T-cell (primary cell): Measurements from ENCODE around the gene RHOH. TPM values are rescaled to one million over a fixed set of nuclear protein-coding genes. Genes with fewer than 3 reads are reported as not detected.
A peak's percentile ranks its signal among the peaks of the same experiment; 100 is the strongest.

Experiments used
- ATAC-seq, 4 experiments: fragments of 200-7000 bp in 3 of 4; fragments of 150-1000 bp in 1 of 4; cut with Tn5 transposase; replicated peaks in 1 of 4; 1 replicate in 3 of 4; 2 replicates in 1 of 4; pipeline ENCODE4 v1.10.0; 2021; ENCODE audit warnings: moderate library complexity in 3 of 4, mild to moderate bottlenecking in 2 of 4, moderate number of reproducible peaks in 1 of 4
- CTCF ChIA-PET, 2 donors: fragments of 300-600 bp; sonication (Branson Sonifier 250); formaldehyde crosslinking; loops; one replicate each; lab custom pipeline; 2022; ENCODE audit warnings: antibody characterized with exemption in 2 of 2; lab: Charles Lee
- POLR2A ChIA-PET, 2 donors: fragments of 300-600 bp; sonication (Branson Sonifier 250); formaldehyde crosslinking; loops; one replicate each; lab custom pipeline; 2022; ENCODE audit warnings: antibody characterized with exemption in 2 of 2; lab: Charles Lee
- DNase-seq, 35 experiments: peaks; one replicate each; pipeline versions ENCODE4 v3.0.0 to v3.0.0-alpha.2; 2013 to 2023
- H3K27ac ChIP-seq: one replicate; pipeline ENCODE4 v1.5.1; 2013; ENCODE audit warnings: low read length
- H3K27me3 ChIP-seq, 2 experiments: replicated peaks in 1 of 2; 1 replicate in 1 of 2; 2 replicates in 1 of 2; pipeline versions ENCODE4 v1.6.1 to v1.7.0; 2013; ENCODE audit warnings: low read length in 1 of 2, mixed read lengths in 1 of 2; ENCODE audit not compliant: control insufficient read depth in 2 of 2, insufficient read depth in 2 of 2; ENCODE audit errors: extremely low read depth in 1 of 2
- H3K36me3 ChIP-seq, 2 donors: 1 replicate in 1 of 2; 2 replicates in 1 of 2; pipeline versions ENCODE4 v1.6.1 to v1.7.0; 2013; ENCODE audit warnings: low read length in 1 of 2; ENCODE audit not compliant: control insufficient read depth in 2 of 2, insufficient read depth in 1 of 2; ENCODE audit errors: extremely low read depth in 1 of 2
- H3K4me1 ChIP-seq, 2 experiments: 1 replicate in 1 of 2; 2 replicates in 1 of 2; pipeline versions ENCODE4 v1.6.1 to v1.7.0; 2013; ENCODE audit warnings: low read length in 2 of 2, mixed read lengths in 1 of 2; ENCODE audit not compliant: insufficient read depth in 2 of 2, control insufficient read depth in 1 of 2; ENCODE audit errors: extremely low read depth in 1 of 2
- H3K4me3 ChIP-seq, 2 donors: 1 replicate in 1 of 2; 2 replicates in 1 of 2; pipeline versions ENCODE4 v1.5.1 to v1.7.0; 2013; ENCODE audit warnings: mild to moderate bottlenecking in 2 of 2, low read length in 1 of 2, moderate library complexity in 1 of 2; ENCODE audit not compliant: control insufficient read depth in 1 of 2; ENCODE audit errors: extremely low read depth in 1 of 2
- H3K9me3 ChIP-seq: 2 replicates; pipeline ENCODE4 v1.7.0; 2013
- H3K27ac Mint-ChIP-seq, 2 donors: one replicate each; pipeline ENCODE4 v1.8.0; 2020 to 2021; ENCODE audit warnings: mild to moderate bottlenecking in 2 of 2, mixed read lengths in 2 of 2
- H3K27me3 Mint-ChIP-seq, 2 donors: one replicate each; pipeline ENCODE4 v1.8.0; 2021 to 2022; ENCODE audit warnings: mixed read lengths in 2 of 2
- H3K36me3 Mint-ChIP-seq: one replicate; pipeline ENCODE4 v1.8.0; 2021; ENCODE audit warnings: mixed read lengths
- H3K4me1 Mint-ChIP-seq, 3 donors: one replicate each; pipeline ENCODE4 v1.8.0; 2020 to 2022; ENCODE audit warnings: mixed read lengths in 3 of 3, mild to moderate bottlenecking in 1 of 3
- H3K4me3 Mint-ChIP-seq, 3 donors: one replicate each; pipeline ENCODE4 v1.8.0; 2020 to 2022; ENCODE audit warnings: mild to moderate bottlenecking in 3 of 3, mixed read lengths in 3 of 3, moderate library complexity in 3 of 3
- H3K9me3 Mint-ChIP-seq, 3 donors: one replicate each; pipeline ENCODE4 v1.8.0; 2020 to 2022; ENCODE audit warnings: mixed read lengths in 3 of 3
- WGBS: methylation state at CpG from one replicate; pipeline ENCODE4 v1.1.5; 2013; ENCODE audit warnings: missing lambda C conversion rate; ENCODE audit not compliant: insufficient coverage; 5-methylcytosine and 5-hydroxymethylcytosine counted together
- total RNA-seq, 35 experiments: library from RNA in 6 of 35; stranded (reverse) in 6 of 35; fragments of 120-200 nt in 1 of 35; gene quantifications; one replicate each; pipeline versions ENCODE4 v1.2.1 to v1.2.4 and lab custom pipeline; 2013 to 2026

Gene RHOH
- total RNA-seq, 5 donors from 2014 or later (not counting 1 experiment from before 2014, with no cell fraction given): 174 to 436 (median 216) TPM

GRCh38 chr4:40247350-40247749, 50.5 kb downstream of the RHOH start:
- peaks cover 54 to 84% of the 10 kb centered on the region in 2 experiments for H3K4me1 ChIP-seq
- Mint-ChIP-seq H3K36me3 (peaks cover 44% of the 10 kb centered on the region), H3K9me3 (peaks cover 0 to 4% (median 4%) of the 10 kb centered on the region in 3 donors), H3K4me1 (peaks cover 81 to 91% (median 84%) of the 10 kb centered on the region in 3 donors), H3K4me3 (peak overlapping the region in 2 of 3 donors; percentile 22 to 74), H3K27ac (peak overlapping the region; percentile 93 to 94), H3K27me3 (no peaks in the 10 kb centered on the region)
- ChIA-PET CTCF (interaction anchor here (0.6 to 1.6 kb wide), 11 partner anchors 9 to 96 kb away, joined by 3 to 9 read pairs (median 4); no protein-coding TSS in a partner anchor), POLR2A (interaction anchor here (0.5 to 0.9 kb wide), 6 partner anchors 10 to 62 kb away, joined by 3 to 8 read pairs (median 4); no protein-coding TSS in a partner anchor)
- WGBS: 17% methylated on average over 3 of the region's 4 CpGs
- H3K27me3 ChIP-seq: no peaks in the 10 kb centered on the region
- peak overlapping the region; percentile 74 for H3K27ac ChIP-seq
- peak; percentile 74 to 92 (median 88) for ATAC-seq
- H3K9me3 ChIP-seq: no peaks in the 10 kb centered on the region
- peaks cover 0 to 37% of the 10 kb centered on the region in 2 donors for H3K36me3 ChIP-seq
- peak in 34 of 35 experiments; percentile 57 to 80 (median 68) for DNase-seq
- H3K4me3 ChIP-seq: no peak overlapping the region

- H3K27me3 ChIP-seq: no peaks in the 10 kb centered on the region
- Mint-ChIP-seq H3K27me3 (no peaks in the 10 kb centered on the region), H3K27ac (peak overlapping the region; percentile 77 to 85), H3K9me3 (peaks cover 0 to 4% (median 4%) of the 10 kb centered on the region in 3 donors), H3K36me3 (peaks cover 12% of the 10 kb centered on the region), H3K4me3 (peak overlapping the region in 1 of 3 donors; percentile 56), H3K4me1 (peaks cover 75 to 85% (median 81%) of the 10 kb centered on the region in 3 donors)
- no peak for DNase-seq
- no peaks in the 10 kb centered on the region for H3K9me3 ChIP-seq
- H3K4me1 ChIP-seq: peaks cover 43 to 75% of the 10 kb centered on the region in 2 experiments
- ChIA-PET POLR2A (no interaction called here), CTCF (interaction anchor here in 1 of 2 donors (0.6 kb wide), 1 partner anchor 224 kb away, joined by 16 read pairs; no protein-coding TSS in a partner anchor)
- WGBS: no CpG with 5 or more reads among the region's 2 CpGs
- peaks cover 0 to 2% of the 10 kb centered on the region in 2 donors for H3K36me3 ChIP-seq
- no peak for ATAC-seq
- H3K4me3 ChIP-seq: no peak overlapping the region
- H3K27ac ChIP-seq: peak overlapping the region; percentile 10
These were observed 54.5 kb downstream of the RHOH start for GRCh38 chr4:40251366-40251765.

DNA sequence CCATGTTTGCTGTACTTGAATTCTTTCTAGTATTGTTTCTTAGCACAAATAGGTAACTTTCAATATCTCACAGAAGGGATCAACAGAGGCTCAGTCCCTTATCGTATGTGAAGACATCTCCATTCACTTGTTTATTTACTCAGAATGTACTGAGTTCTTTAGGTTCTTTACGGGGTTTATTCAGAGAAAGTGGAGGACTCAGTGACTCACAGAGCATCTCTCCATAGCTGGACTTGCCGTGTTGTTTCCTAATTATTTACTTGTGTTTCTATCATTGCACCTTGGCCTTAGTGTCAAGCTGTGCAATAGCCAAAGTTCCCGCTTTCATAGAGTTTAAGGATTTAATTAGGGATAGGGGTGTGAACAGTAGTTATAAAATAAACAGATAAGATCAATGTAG, 57.1 kb downstream of the RHOH start:
- Histone ChIP-seq H3K4me3 (no peak overlapping the region), H3K9me3 (no peaks in the 10 kb centered on the region), H3K36me3 (no peaks in the 10 kb centered on the region), H3K27ac (peak overlapping the region; percentile 52), H3K27me3 (no peaks in the 10 kb centered on the region), H3K4me1 (peaks cover 48 to 70% of the 10 kb centered on the region in 2 experiments)
- DNase-seq (no peak), ATAC-seq (no peak)
- H3K4me3 Mint-ChIP-seq: peak overlapping the region; percentile 35 to 57 (median 55)
- peaks cover 0 to 4% (median 4%) of the 10 kb centered on the region in 3 donors for H3K9me3 Mint-ChIP-seq
- WGBS: 86% methylated on average over 2 of the region's 4 CpGs
- peaks cover 79 to 87% (median 82%) of the 10 kb centered on the region in 3 donors for H3K4me1 Mint-ChIP-seq
- ChIA-PET POLR2A (interaction anchor here (0.6 to 1.0 kb wide), 3 partner anchors 15 to 23 kb away, joined by 3 to 5 read pairs (median 4); no protein-coding TSS in a partner anchor), CTCF (no interaction called here)
- no peaks in the 10 kb centered on the region for H3K27me3 Mint-ChIP-seq
- peak overlapping the region; percentile 82 to 97 for H3K27ac Mint-ChIP-seq
- H3K36me3 Mint-ChIP-seq: peaks cover 6% of the 10 kb centered on the region

- H3K36me3 ChIP-seq: no peaks in the 10 kb centered on the region
- Mint-ChIP-seq H3K4me1 (peaks cover 76 to 87% (median 77%) of the 10 kb centered on the region in 3 donors), H3K27me3 (no peaks in the 10 kb centered on the region), H3K9me3 (peaks cover 0 to 4% (median 4%) of the 10 kb centered on the region in 3 donors), H3K4me3 (peak overlapping the region; percentile 1 to 57 (median 55)), H3K27ac (peak overlapping the region; percentile 82 to 97), H3K36me3 (peaks cover 6% of the 10 kb centered on the region)
- peak; percentile 31 to 63 (median 57) for ATAC-seq
- ChIA-PET POLR2A (interaction anchor here (0.6 to 1.0 kb wide), 3 partner anchors 16 to 61 kb away, joined by 4 to 8 read pairs (median 5); no protein-coding TSS in a partner anchor), CTCF (no interaction called here)
- H3K27ac ChIP-seq: peak overlapping the region; percentile 52
- WGBS: 36% methylated on average over 4 of the region's 9 CpGs
- no peaks in the 10 kb centered on the region for H3K27me3 ChIP-seq
- H3K4me1 ChIP-seq: peaks cover 43 to 70% of the 10 kb centered on the region in 2 experiments
- peak in 1 of 35 experiments; percentile 39 for DNase-seq
- no peaks in the 10 kb centered on the region for H3K9me3 ChIP-seq
- H3K4me3 ChIP-seq: no peak overlapping the region
These were observed 58.0 kb downstream of the RHOH start for GRCh38 chr4:40254608-40255392.

DNA sequence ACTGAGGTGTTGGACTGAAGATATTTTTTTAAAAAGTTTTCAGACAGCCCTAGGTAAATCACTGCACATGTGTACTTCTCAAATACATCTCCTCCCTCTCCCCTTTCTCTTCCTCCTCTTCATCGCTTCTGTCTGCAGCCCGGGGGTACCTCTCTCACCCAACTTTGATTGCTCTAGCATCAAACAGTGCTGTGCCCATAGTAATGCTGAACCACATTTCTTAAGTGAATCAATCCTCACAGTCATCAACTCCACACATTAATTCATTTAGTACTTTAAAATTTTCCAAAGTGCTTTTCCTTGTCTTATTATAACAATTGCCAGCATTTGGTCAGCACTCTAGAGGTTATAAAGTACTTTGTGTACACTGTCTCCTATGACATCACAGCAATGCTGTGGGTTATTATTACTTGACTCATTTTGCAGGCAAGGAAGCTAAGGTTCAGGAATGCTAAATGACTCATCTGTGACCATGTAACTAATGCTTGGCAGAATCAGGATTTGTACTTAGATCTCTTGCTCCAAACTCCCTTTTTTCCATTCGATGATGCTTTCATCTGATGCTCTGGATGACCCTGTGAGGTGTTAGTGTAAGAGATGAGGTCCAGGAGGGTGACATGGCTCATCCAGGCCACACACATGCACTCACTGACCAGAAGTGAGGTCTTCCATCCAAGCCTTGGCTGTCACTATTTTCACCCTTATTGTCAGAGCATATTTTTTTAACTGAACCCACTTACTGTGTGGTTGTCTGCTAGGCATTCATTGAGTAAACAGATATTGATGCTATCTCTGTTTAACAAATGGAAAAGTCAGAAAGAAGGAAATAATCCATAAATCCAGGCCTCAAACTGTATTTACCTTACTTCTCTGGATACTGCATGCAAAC, 58.8 kb downstream of the RHOH start:
- H3K9me3 ChIP-seq: no peaks in the 10 kb centered on the region
- no peak overlapping the region for H3K4me3 ChIP-seq
- H3K4me1 ChIP-seq: peaks cover 42 to 67% of the 10 kb centered on the region in 2 experiments
- H3K4me1 Mint-ChIP-seq: peaks cover 71 to 80% (median 72%) of the 10 kb centered on the region in 3 donors
- WGBS: 60% methylated on average over 2 of the region's 3 CpGs
- H3K4me3 Mint-ChIP-seq: peak overlapping the region; percentile 1 to 55 (median 15)
- no peak for DNase-seq
- no peaks in the 10 kb centered on the region for H3K27me3 ChIP-seq
- H3K27me3 Mint-ChIP-seq: no peaks in the 10 kb centered on the region
- POLR2A ChIA-PET: interaction anchor here (0.6 to 0.7 kb wide), 3 partner anchors 17 to 61 kb away, joined by 3 to 8 read pairs (median 3); no protein-coding TSS in a partner anchor
- no peaks in the 10 kb centered on the region for H3K36me3 ChIP-seq
- peak overlapping the region; percentile 82 to 97 for H3K27ac Mint-ChIP-seq
- peaks cover 0 to 4% (median 4%) of the 10 kb centered on the region in 3 donors for H3K9me3 Mint-ChIP-seq
- peaks cover 4% of the 10 kb centered on the region for H3K36me3 Mint-ChIP-seq
- CTCF ChIA-PET: interaction anchor here (0.6 to 1.4 kb wide), 3 partner anchors 8 to 69 kb away, joined by 3 to 4 read pairs (median 3); no protein-coding TSS in a partner anchor
- ATAC-seq: peak in 2 of 4 experiments; percentile 13 to 15
- H3K27ac ChIP-seq: peak overlapping the region; percentile 52
